ENCODE measurements around the gene ZNF76.

The ZNF76 gene

DNA sequence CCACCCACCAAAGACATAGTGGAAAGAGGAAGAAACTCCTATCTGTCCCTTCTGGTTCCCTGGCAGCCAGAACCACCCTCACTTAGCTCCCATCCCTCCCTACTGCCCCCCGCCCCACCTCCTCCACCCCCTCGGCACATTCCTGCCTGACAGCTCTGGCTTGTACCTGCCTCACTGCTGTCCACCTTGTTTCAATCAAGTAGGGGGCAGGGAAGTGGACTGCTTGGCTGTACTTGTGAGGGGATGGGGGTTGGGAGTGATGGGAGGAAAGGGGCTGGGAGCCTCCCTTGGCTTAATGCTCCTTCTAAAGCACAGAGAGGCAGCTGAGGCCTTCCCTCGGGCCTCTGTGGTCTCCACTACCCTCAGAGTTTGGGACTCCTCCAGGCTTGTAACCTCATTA is 22.1 kb upstream of the ZNF76 start:
- DNase-seq = no peak

DNA sequence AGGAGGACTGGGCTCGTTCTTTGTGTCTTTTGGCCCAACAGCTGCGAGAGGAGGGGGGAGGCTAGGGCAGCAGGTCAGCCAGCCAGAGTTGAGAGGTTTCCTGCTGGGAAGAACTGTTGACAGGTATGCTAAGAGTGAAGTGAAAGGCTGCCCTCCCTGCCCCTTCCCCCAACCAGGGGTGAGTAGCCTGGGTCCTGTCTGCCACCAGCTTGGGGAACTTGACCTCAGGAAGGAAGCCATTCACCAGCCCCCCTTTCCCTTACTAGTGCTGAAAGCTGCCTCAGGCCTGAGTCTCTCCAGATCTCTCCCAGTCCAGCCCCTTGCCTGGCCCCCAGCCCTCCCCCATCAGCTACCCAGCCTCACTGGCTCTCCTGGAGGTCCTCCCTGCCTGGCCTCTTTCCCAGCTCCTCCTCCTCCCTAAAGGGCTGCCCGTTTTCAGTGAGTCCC is 20.7 kb upstream of the ZNF76 start:
- DNase-seq = no peak

GRCh38 chr6:35239581-35239980 is 20.0 kb upstream of the ZNF76 start:
- no peak for DNase-seq

GRCh38 chr6:35240838-35241801 is 18.4 kb upstream of the ZNF76 start:
- peak; percentile 67 for DNase-seq

- DNase-seq = no peak
Observed at GRCh38 chr6:35242486-35242885, 17.0 kb upstream of the ZNF76 start.

DNA sequence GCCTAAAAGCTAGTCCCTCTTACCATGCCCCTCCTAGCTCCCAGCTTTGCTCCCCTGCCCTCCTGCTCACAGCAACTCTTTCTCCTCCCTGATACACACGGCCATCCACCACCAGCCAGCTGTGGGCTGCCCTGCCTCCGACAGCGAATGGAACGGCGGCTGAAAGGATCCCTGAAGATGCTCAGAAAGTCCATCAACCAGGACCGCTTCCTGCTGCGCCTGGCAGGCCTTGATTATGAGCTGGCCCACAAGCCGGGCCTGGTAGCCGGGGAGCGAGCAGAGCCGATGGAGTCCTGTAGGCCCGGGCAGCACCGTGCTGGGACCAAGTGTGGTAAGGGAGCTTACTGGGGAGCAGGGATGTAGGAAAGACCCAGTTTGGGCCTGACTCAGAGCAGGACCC is 16.6 kb upstream of the ZNF76 start:
- no peak for DNase-seq

DNA sequence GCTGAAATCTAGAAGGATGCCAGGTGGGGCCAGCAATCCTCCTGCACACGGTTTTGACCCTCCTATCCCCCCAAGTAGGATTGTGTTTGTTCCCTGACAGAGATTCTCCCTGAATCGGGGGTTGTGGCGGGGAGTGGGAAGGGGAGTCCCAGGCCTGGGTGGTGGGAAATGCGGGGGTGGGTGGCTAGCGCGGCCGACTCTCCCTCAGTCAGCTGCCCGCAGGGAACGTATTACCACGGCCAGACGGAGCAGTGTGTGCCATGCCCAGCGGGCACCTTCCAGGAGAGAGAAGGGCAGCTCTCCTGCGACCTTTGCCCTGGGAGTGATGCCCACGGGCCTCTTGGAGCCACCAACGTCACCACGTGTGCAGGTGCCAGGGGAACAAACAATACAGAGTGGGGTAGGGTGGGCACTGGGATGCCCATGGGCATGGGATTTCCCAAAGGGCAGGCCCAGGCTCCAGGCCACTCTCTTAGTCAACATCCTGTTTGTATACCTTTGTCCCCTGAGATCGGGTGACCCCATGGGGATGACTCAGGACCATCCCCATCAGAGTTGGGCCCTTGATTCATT is 16.1 kb upstream of the ZNF76 start:
- DNase-seq = no peak

DNA sequence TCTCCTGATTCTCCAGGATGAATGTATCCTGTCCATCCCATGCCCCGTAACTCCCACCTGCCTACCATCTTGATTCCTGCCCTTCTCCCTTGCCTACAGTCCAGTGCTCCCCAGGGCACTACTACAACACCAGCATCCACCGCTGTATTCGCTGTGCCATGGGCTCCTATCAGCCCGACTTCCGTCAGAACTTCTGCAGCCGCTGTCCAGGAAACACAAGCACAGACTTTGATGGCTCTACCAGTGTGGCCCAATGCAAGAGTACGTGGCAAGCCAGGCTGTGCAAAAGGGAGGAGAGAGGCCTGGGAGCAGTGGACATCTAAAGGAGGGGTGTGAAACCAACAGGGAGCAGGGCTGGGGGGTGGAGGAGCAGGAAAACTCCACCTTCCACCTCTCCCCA is 15.0 kb upstream of the ZNF76 start:
- DNase-seq = no peak

DNA sequence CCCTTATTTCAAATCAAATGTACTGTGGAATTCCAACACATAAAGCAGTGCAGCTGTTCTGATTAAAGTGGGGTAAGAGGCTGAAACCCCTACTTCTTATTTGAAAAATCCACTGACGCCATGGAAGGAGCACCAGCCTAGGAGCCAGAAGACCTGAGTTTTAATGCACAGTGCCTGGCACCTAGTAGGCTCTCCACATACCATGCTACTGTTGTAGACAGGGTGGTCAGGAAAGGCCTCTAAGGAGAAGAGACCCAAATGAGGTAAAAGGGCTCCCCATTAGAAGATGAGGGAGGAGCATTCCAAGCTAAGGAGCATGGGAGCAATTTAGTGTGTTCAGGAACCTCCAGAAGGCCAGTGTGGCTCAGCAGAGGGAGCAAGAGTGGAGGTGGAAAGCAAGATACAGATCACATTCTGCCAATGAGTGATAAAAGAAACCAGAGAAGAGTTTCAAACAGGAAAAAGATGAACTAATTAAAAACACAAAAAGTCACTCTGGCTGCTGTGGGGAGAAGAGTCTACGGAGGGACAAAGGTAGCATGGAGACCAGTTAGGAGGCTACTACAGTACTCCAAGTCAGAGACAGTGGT is 11.8 kb upstream of the ZNF76 start:
- no peak for DNase-seq

DNA sequence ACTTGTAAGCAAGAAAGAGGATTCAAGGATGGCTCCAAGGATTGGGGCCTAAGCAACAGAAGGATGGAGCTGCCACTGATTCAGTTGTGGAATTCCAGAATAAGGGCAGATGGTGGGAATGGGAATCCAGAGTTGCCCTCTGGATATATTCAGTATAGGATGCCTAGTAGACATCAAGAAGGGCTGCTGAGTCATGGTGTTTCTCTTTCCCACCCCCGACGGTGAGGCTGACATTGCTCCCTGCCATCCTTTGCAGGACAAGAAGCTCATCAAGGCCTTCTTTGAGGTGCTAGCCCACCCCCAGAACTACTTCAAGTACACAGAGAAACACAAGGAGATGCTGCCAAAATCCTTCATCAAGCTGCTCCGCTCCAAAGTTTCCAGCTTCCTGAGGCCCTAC is 11.2 kb upstream of the ZNF76 start:
- DNase-seq = no peak

- no peak for DNase-seq
Observed at GRCh38 chr6:35248965-35249364, 10.6 kb upstream of the ZNF76 start.

- DNase-seq = no peak
Observed at GRCh38 chr6:35251949-35252348, 7.6 kb upstream of the ZNF76 start.

- DNase-seq = no peak
Observed at GRCh38 chr6:35253249-35253648, 6.3 kb upstream of the ZNF76 start.

DNA sequence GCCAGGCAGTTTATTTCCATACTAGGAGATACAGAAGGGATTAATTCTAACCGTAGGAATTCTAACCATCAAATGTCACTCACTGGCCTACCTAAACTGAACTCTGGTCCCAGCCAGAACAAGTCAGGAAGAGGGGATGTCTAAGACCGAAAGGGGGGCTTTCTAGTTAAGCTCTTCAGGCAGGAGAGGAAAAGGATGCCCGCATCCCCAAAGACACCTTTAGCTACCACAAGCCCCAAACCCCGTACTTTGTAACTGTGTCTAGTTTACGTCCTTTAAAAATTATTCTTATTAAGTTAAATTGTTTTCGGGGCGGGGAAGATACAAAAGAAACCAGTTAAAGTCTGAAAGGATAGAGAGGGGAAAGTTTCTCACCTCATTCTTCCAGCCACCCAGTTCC is 1.2 kb upstream of the ZNF76 start:
- no peak for DNase-seq

DNA sequence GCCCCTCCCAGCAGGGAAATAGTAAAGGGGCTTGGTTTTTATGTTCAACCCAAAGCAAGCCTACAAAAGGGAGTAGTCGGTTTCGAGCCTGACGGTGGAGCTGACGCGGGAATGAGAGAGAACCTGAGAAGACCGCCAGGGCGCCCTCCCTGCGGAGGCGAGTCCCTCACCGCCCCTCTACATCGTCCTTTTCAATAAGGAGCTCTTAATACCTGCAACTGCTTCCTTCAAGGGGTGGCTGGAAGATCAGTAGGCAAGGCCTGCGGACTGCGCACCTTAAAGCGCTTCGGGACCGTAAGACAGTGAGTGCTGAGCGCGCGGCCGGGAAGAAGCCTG is 709 bp upstream of the ZNF76 start:
- DNase-seq = peak; percentile 22

DNA sequence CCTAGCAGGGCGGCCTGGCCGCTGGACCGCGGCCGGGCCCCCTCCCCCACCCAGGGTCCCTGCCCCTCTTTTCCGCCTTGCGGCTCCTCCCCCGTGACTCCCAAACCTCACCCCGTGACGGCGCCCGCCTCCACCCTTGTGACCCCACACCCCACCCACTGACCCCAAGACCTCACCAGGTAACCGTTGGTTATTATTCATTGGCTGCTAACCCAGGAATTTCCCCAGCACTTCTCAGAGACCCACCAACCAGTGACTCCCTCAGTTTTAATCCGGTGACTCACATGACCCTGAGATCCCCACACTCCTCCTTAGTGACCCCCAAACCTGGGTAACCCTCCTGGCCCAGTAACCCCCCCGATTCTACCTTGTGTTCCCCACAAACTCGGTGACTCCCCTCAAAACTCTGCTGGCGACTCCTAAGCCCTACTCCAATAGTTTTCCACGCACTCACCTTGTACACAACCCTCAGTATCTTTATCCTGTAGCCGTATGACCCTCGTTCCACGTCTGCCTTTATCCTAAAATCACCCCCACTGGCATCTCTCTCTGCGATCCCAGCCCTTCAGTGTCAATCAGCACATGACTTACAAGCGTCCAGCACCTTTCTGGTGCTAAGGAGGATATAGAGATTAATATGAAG is 534 bp downstream of the ZNF76 start:
- DNase-seq = peak; percentile 78

- no peak for DNase-seq
Observed at GRCh38 chr6:35260591-35261570, 1.3 kb downstream of the ZNF76 start.

GRCh38 chr6:35262596-35262995 is 3.1 kb downstream of the ZNF76 start:
- no peak for DNase-seq

GRCh38 chr6:35264550-35265274 is 5.2 kb downstream of the ZNF76 start:
- DNase-seq = no peak

GRCh38 chr6:35265523-35265922 is 6.0 kb downstream of the ZNF76 start:
- no peak for DNase-seq

DNA sequence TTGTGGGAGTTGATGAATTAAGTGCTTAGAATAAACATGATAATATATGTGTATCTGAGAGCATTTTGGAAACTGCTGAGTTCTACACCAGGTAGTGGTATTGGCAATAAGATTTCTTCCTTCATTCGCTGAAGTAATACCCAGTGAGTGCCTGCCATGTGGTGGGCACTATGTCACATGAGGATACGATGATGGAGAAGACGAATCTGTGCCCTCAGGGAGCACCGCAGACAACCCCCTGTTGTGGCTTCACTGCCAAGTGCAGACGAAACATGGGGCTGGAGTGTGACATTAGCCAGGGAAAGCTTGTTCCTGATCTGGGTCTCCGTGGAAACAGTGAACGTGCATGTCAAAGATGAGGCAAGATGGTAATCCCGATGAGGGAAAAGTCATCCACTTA is 7.9 kb downstream of the ZNF76 start:
- no peak for DNase-seq

- no peak for DNase-seq
Observed at GRCh38 chr6:35267897-35268296, 8.4 kb downstream of the ZNF76 start.
